Fibroblast of pulmonary artery (primary cell): Measurements from ENCODE around the gene RPS6KC1.

Experiments used
- DNase-seq: peaks from one replicate; pipeline ENCODE4 v3.0.0-alpha.2; 2010; ENCODE audit warnings: low read depth
- H3K4me3 ChIP-seq: replicated peaks from 2 replicates; pipeline ENCODE4 v1.5.1; 2011; ENCODE audit warnings: low read depth, mild to moderate bottlenecking, control low read depth, low read length, moderate library complexity
- CTCF ChIP-seq: IDR thresholded peaks from 2 replicates; pipeline ENCODE4 v1.5.1; 2011; ENCODE audit warnings: mild to moderate bottlenecking, control low read depth, low read length, inconsistent platforms; ENCODE audit errors: missing control alignments

RPS6KC1 gene

DNA sequence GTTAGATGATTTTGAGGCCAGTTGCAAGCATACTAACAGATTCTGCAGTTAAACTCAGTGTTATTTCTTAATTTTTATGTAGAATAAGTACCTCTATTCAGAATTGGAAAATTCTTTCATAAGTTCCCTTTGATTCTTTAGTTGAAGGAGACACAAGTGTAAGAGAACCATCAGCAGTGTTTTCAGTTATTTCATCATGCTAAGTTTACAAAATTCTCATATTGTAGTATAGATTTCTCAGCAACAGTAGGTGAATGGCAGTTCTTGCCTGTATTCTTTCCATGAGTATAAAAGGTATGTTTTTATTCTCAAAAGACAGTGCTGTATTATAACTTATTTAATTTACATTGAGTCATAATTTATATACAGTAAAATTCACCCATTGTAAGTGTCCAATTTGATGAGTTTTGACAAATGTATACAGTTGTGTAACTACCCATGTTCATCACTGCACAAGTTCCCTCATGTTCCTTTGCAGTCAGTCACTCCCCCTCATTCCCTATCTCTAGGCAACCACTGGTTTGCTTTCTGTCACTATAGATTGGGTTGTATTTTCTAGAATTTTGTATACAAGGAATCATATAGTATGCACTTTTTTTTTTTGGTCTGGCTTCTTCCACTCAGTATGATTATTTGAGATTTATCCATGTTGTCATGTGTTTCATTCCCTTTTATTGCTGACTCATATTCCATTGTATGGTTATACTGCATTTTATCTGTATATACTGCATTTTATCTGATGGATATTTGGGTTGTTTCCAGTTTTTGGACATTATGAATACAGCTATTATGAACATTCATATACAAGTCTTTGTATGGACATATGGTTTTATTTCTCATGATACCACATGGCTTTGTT, 3.9 kb downstream of the RPS6KC1 start:
- TF ChIP-seq CTCF: no peak
- H3K4me3 ChIP-seq: no peak overlapping the region
- peak; percentile 58 for DNase-seq

DNA sequence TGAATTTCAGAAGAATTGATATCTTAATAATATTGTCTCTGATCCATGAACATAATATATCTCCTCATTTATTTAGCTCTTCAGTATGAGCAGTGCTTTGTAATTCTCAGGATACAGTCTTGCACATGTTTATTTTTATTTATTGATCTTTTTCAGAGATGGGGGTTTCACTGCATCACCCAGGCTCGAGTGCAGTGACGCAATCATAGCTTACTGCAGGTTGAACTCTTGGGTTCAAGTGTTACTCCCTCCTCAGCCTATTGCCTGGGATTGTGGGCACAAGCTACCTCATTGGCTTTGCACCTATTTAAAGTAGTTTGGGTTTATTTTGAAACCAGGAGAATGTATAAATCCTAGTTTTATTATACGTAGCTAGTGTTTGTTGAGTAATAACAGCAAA, 4.7 kb downstream of the RPS6KC1 start:
- TF ChIP-seq CTCF: no peak
- H3K4me3 ChIP-seq: no peak overlapping the region
- DNase-seq: no peak

DNA sequence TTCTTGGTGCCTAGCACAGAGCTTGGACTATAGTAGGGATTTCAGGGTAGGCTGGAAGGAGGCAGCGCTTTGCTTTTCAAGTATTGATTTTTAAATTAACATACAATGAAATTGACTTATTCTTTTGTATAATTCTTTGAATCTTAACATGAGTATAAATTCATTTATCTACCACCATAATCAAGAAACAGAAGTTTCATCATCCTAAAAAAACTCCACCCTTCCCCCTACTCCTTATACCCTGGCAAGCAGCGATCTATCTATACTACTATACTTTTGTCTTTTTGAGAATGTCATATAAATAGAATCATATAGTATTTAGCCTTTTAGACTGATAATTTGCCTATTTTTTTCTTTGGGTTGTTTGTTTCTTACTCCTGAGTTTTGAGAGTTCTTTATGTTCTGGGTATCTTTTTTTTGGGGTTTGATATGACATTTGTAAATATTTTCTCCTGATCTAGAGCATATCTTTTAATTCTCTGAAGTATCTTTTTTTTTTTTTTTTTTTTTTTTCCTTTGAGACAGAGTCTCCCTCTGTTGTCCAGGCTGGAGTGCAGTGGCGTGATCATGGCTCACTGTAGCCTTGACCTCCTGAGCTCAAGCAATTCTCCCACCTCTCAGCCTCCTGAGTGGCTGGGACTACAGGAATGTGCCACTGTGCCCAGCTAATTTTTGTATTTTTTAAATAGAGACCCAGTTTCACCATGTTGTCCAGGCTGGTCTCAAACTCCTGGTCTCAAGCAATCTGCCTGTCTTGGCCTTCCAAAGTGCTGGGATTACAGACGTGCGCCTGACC, 6.4 kb downstream of the RPS6KC1 start:
- no peak for DNase-seq
- TF ChIP-seq CTCF: no peak
- H3K4me3 ChIP-seq: no peak overlapping the region

GRCh38 chr1:213060836-213061235, 9.8 kb downstream of the RPS6KC1 start:
- no peak for TF ChIP-seq CTCF
- no peak overlapping the region for H3K4me3 ChIP-seq
- no peak for DNase-seq

GRCh38 chr1:213061263-213061662, 10.2 kb downstream of the RPS6KC1 start:
- no peak for TF ChIP-seq CTCF
- H3K4me3 ChIP-seq: no peak overlapping the region
- no peak for DNase-seq

DNA sequence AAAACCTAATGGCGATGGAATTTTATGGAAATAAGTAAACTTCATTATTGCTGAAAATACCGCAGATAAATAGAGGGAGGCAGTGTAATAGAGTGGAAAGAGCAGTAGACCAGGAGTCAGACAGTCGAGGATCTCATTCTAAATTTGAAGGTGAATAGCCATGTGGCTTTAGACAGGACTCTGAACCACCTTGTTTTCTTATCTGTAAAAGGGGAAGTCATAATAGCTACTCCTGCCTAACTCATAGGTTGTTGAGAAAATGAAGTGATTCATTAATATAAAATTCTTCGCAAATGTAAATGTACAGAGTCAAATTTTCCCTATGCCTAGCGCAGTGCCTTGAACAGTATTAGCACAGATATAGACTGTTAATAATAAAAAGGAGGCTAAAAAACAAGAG, 14.8 kb downstream of the RPS6KC1 start:
- no peak overlapping the region for H3K4me3 ChIP-seq
- no peak for TF ChIP-seq CTCF
- DNase-seq: no peak
